HG02642 (cell line): Measurements from ENCODE around the gene RPL7L1.

Experiments
- ATAC-seq: cut with Tn5 transposase; IDR thresholded peaks from one replicate; pipeline ENCODE4 v1.9.1; 2021; ENCODE audit warnings: mild to moderate bottlenecking; ENCODE audit not compliant: unreplicated experiment, poor library complexity

The RPL7L1 gene

DNA sequence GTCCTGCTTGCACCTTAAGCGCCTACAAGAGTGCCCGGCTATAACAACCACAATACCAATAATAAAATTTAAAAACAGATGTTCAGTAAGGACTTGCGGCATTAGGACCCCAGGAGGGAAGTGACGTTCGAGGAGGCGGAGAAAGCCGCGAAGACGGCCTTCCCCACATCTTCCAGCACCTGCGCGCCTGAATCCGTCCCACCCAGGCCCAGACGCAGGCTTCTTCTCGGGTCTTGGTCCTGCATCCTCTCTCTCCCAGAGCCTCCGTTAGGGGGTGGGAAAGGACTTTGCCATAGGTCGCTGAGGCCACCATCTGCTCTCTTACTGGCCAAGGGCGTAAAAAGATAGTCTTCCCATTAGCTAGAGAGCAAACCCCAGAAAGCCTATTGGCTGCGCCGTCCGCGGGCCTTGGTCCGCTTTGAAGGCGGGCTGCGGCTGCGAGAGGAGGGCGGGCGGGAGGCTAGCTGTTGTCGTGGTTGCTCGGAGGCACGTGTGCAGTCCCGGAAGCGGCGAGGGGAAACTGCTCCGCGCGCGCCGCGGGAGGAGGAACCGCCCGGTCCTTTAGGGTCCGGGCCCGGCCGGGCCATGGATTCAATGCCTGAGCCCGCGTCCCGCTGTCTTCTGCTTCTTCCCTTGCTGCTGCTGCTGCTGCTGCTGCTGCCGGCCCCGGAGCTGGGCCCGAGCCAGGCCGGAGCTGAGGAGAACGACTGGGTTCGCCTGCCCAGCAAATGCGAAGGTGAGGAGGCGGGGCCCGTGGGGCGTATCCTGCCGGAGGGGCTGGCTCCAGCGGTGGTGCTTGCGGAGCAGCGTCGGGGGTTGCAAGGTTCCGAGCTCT is 49.8 kb downstream of the RPL7L1 start, which contains the start of gene CNPY3:
Gene CNPY3, plus strand, starts transcription at position 495 of the 835 bp plus-strand sequence. Its CDS starts 91 bp downstream, at position 586.
- ATAC-seq: peak; percentile 76

DNA sequence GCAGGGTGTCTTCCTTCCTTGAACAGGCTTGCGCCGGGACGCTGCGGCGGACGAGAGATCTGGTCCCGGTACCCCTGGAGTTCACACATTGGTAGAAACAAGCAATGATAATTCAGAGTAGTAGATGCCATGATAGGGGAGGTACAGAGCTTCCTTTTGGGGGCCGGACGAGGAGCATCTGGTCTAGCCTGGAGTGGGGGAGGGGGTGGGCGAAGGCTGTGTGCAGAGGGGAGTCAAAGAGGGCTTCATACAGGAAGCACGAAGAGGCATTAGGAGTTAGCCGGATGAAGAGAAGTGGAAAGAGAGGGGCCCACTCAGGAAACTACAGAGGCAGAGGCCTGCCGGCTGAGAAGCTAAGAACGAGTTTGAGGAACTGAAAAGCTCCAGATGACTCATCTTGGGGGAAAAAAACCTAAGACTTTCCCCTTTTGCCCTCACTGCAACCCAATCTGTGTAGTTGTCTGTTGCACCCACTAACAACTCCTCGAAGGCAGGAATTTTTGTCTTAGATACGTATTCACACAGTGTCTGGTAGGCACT is 50.5 kb downstream of the RPL7L1 start:
- peak; percentile 57 for ATAC-seq

DNA sequence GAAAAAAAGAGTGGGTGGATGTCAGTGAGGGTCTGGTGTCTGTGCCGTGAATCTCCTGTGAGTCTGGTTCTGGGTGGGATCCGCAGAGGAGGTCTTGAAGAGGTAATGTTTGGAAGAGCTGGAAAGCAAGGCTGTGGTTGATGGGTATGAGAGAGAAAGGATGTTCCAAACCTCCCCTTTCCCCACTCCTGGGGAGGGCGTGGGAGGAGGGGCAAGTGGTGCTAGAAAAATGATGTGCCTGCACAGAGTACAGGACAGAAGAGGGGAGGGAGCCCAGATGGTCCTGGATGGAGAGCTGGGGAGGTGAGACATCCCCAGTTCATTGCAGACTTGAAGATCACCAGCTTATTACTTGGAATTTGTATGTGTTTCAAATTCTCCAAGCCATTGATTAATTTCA is 53.0 kb downstream of the RPL7L1 start:
- ATAC-seq: no peak

GRCh38 chr6:42933205-42933604 is 53.8 kb downstream of the RPL7L1 start:
- ATAC-seq: no peak

GRCh38 chr6:42935322-42935721 is 55.9 kb downstream of the RPL7L1 start:
- ATAC-seq: no peak

DNA sequence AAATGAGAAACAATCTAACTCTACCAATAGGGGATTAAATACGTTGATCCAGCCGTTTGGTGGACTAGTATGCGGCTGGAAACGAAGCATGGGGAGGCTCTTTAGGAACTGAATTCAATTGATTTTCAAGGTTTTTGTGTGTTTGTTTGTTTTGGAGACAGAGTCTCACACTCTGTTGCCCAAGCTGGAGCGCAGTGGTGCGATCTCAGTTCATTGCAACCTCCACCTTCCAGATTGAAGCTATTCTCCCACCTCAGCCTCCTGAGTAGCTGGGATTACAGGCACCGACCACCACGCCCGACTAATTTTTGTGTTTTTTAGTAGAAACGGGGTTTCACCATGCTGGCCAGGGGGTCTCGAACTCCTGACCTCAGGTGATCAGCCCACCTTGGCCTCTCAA is 57.0 kb downstream of the RPL7L1 start:
- ATAC-seq: no peak

DNA sequence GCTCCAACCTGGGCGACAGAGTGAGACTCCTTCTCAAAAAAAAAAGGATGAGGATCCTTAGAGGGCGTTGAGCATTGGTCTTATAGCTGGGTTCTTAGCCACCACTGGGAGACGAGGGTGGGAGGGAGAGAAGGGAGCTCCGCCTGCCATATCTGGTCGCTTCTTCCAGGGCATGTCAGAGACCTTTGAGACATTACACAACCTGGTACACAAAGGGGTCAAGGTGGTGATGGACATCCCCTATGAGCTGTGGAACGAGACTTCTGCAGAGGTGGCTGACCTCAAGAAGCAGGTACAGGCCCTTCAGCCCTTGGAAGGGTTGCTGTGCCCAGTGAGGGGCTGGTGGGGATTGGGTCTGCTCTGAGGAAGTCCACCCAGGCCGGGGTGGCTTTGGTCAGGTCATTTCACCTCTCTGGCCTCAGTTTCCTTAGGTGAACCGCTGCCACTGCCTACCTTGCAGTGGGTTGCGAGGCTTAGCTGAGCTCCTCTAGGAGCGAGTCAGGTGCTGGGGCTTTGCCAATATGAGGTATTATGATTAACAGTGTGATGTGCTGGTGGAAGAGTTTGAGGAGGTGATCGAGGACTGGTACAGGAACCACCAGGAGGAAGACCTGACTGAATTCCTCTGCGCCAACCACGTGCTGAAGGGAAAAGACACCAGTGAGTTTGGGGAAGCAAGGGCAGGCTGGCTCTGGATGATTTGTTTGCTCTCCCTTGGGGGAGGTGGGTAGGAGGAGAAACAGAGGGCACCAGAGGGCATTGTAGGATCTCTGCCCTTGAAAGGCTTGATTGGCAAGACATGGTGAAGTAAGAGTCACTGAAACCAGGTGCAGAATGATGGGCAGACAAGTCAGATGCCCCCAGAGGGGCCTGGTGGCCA is 58.4 kb downstream of the RPL7L1 start:
- no peak for ATAC-seq

GRCh38 chr6:42938428-42938796 is 59.0 kb downstream of the RPL7L1 start:
- no peak for ATAC-seq

GRCh38 chr6:42938987-42939809 is 59.8 kb downstream of the RPL7L1 start:
- ATAC-seq: no peak
